Measurements from ENCODE around the gene DNAJC5.
"Not testable (repeated sequence)": the region's sequence is repeated elsewhere in the genome, so short reads cannot be mapped to it uniquely, and the experiment has no call there.

The DNAJC5 gene

GRCh38 chr20:63957690-63958441, 62.9 kb downstream of the DNAJC5 start:
- no peak for DNase-seq

GRCh38 chr20:63958471-63958870, 63.5 kb downstream of the DNAJC5 start:
- no peak for DNase-seq

GRCh38 chr20:63958964-63959698, 64.2 kb downstream of the DNAJC5 start:
- no peak for DNase-seq

- DNase-seq, result no peak
Measured at GRCh38 chr20:63959699-63960075, 64.8 kb downstream of the DNAJC5 start.

GRCh38 chr20:63960654-63961621, 66.0 kb downstream of the DNAJC5 start:
- not testable (repeated sequence) for DNase-seq

GRCh38 chr20:63961664-63962425, 66.9 kb downstream of the DNAJC5 start:
- no peak for DNase-seq

- DNase-seq, result no peak
Measured at GRCh38 chr20:63962426-63963347, 67.8 kb downstream of the DNAJC5 start.

GRCh38 chr20:63963348-63963741, 68.4 kb downstream of the DNAJC5 start:
- no peak for DNase-seq

- no peak for DNase-seq
Measured at GRCh38 chr20:63963784-63964301, 68.9 kb downstream of the DNAJC5 start.

GRCh38 chr20:63964412-63964811, 69.5 kb downstream of the DNAJC5 start:
- no peak for DNase-seq

GRCh38 chr20:63966172-63966943, 71.4 kb downstream of the DNAJC5 start:
- no peak for DNase-seq

- DNase-seq, result no peak
Measured at GRCh38 chr20:63966944-63967322, 72.0 kb downstream of the DNAJC5 start.

GRCh38 chr20:63967330-63968135, 72.6 kb downstream of the DNAJC5 start:
- DNase-seq, result no peak

GRCh38 chr20:63968136-63968927, 73.4 kb downstream of the DNAJC5 start:
- DNase-seq, result no peak

GRCh38 chr20:63968928-63969760, 74.2 kb downstream of the DNAJC5 start:
- DNase-seq, result peak; percentile 54

- DNase-seq, result peak; percentile 85
Measured at GRCh38 chr20:63969838-63970713, 75.2 kb downstream of the DNAJC5 start, which contains the start of gene ZNF512B. TSS of gene ZNF512B (minus strand) at chr20:63969930. CDS start at chr20:63967950, 1,980 bp downstream.
